Endothelial cell of umbilical vein (primary cell): ENCODE results near the gene CD44. TPM values are rescaled to one million over a fixed set of nuclear protein-coding genes. Genes with fewer than 3 reads are reported as not detected.

Source experiments
- BruUV-seq: library from RNA; stranded (reverse); fragments of 400-500 nt; replicated peaks from 2 replicates; lab custom pipeline; 2021; lab: Mats Ljungman, UMichigan
- CTCF ChIA-PET: fragments of 300-600, 350-600 bp; sonication (Branson Sonifier 250); formaldehyde crosslinking; loops from one replicate; lab custom pipeline; 2021; ENCODE audit warnings: antibody characterized with exemption, inconsistent platforms; lab: Charles Lee
- POLR2A ChIA-PET: fragments of 300-600, 350-600 bp; sonication (Branson Sonifier 250); formaldehyde crosslinking; loops from one replicate; lab custom pipeline; 2021; ENCODE audit warnings: antibody characterized with exemption, inconsistent platforms; lab: Charles Lee
- DNase-seq: peaks from one replicate; pipeline ENCODE4 v3.0.0-alpha.2; 2011; ENCODE audit warnings: low read depth, low spot score
- FAIRE-seq: peaks from 2 replicates; lab custom pipeline; 2011; peaks lifted over from hg19 to GRCh38; lab: Jason Lieb, UNC
- H2AFZ ChIP-seq: 2 replicates; pipeline ENCODE4 v1.6.0; 2012; ENCODE audit warnings: low read depth, low read length, control low read depth, inconsistent platforms
- H3K27ac ChIP-seq: 2 replicates; pipeline ENCODE4 v1.5.1; 2011; ENCODE audit warnings: low read depth, mild to moderate bottlenecking, control low read depth, low read length, moderate library complexity; ENCODE audit not compliant: insufficient read depth
- H3K27me3 ChIP-seq, 2 experiments: 2 replicates each; pipeline versions ENCODE4 v1.6.0 to v1.6.1; 2011; ENCODE audit warnings: low read length in 2 of 2, mixed read lengths in 1 of 2; ENCODE audit not compliant: control insufficient read depth in 2 of 2, insufficient read depth in 2 of 2
- H3K36me3 ChIP-seq, 2 experiments: 2 replicates in 1 of 2; 3 replicates in 1 of 2; pipeline ENCODE4 v1.5.1; 2011; ENCODE audit warnings: low read length in 2 of 2, mild to moderate bottlenecking in 1 of 2, moderate library complexity in 1 of 2; ENCODE audit not compliant: control insufficient read depth in 2 of 2, insufficient read depth in 2 of 2; ENCODE audit errors: extremely low read depth in 1 of 2
- H3K4me1 ChIP-seq: 3 replicates; pipeline ENCODE4 v1.5.1; 2011; ENCODE audit warnings: mild to moderate bottlenecking, low read length; ENCODE audit not compliant: control insufficient read depth, insufficient read depth; ENCODE audit errors: extremely low read depth
- H3K4me2 ChIP-seq: 2 replicates; pipeline ENCODE4 v1.6.1; 2011; ENCODE audit warnings: low read length, control low read depth, mixed read lengths; ENCODE audit not compliant: insufficient read depth
- H3K4me3 ChIP-seq, 3 experiments: fragments of 200-600 bp in 1 of 3; sonication (generic), shearing (Covaris generic) in 1 of 3; replicated peaks in 1 of 3; 2 replicates each; pipeline ENCODE4 v1.5.1; 2011 to 2016; ENCODE audit warnings: control low read depth in 3 of 3, low read length in 3 of 3, mild to moderate bottlenecking in 2 of 3, inconsistent platforms in 1 of 3, low read depth in 1 of 3, moderate library complexity in 1 of 3; ENCODE audit not compliant: insufficient read depth in 1 of 3
- H3K79me2 ChIP-seq: 2 replicates; pipeline ENCODE4 v1.6.0; 2012; ENCODE audit warnings: low read length, inconsistent platforms; ENCODE audit not compliant: control insufficient read depth, insufficient read depth
- H3K9ac ChIP-seq: replicated peaks from 2 replicates; pipeline ENCODE3; 2011; ENCODE audit warnings: low read length, control low read depth; ENCODE audit not compliant: insufficient read depth; ENCODE audit errors: extremely low read depth
- H3K9me1 ChIP-seq: replicated peaks from 3 replicates; pipeline ENCODE4 v1.6.0; 2011; ENCODE audit warnings: mild to moderate bottlenecking, low read length; ENCODE audit not compliant: control insufficient read depth, insufficient read depth; ENCODE audit errors: extremely low read depth
- H3K9me3 ChIP-seq: replicated peaks from 2 replicates; pipeline ENCODE4 v1.5.1; 2012; ENCODE audit warnings: low read length, inconsistent platforms; ENCODE audit not compliant: control insufficient read depth, insufficient read depth
- H4K20me1 ChIP-seq: replicated peaks from 2 replicates; pipeline ENCODE3; 2011; ENCODE audit warnings: mild to moderate bottlenecking, low read length; ENCODE audit not compliant: control insufficient read depth, insufficient read depth; ENCODE audit errors: extremely low read depth
- EZH2 ChIP-seq: IDR thresholded peaks from 2 replicates; pipeline ENCODE4 v1.6.1; 2012; ENCODE audit warnings: borderline replicate concordance, low read depth, mild to moderate bottlenecking, moderate library complexity, low read length, inconsistent platforms; ENCODE audit not compliant: severe bottlenecking
- FOS ChIP-seq: IDR thresholded peaks from 2 replicates; pipeline ENCODE4 v1.6.1; 2011; ENCODE audit warnings: mild to moderate bottlenecking, low read length, moderate library complexity, borderline replicate concordance; ENCODE audit not compliant: insufficient read depth
- GATA2 ChIP-seq: IDR thresholded peaks from 2 replicates; pipeline ENCODE4 v1.7.0; 2011; ENCODE audit warnings: low read depth, mild to moderate bottlenecking, moderate library complexity, mixed read lengths, low read length; ENCODE audit not compliant: insufficient read length, insufficient read depth
- JUN ChIP-seq: IDR thresholded peaks from 2 replicates; pipeline ENCODE4 v1.6.1; 2011; ENCODE audit warnings: borderline replicate concordance, low read depth; ENCODE audit not compliant: insufficient read length, insufficient read depth
- MYC ChIP-seq: IDR thresholded peaks from one replicate; pipeline ENCODE4 v1.6.1; 2011; ENCODE audit warnings: mild to moderate bottlenecking, low read depth, low read length
- POLR2A ChIP-seq: IDR thresholded peaks from 2 replicates; pipeline ENCODE4 v1.6.1; 2012; ENCODE audit warnings: low read depth, mild to moderate bottlenecking, control low read depth, low read length
- POLR2AphosphoS5 ChIP-seq: IDR thresholded peaks from 2 replicates; pipeline ENCODE4 v1.6.1; 2012; ENCODE audit warnings: low read depth, mild to moderate bottlenecking, control low read depth, low read length, moderate library complexity; ENCODE audit not compliant: insufficient read depth
- dilution Hi-C: fragments of 300-500 bp; cut with MboI; formaldehyde crosslinking; loops from one replicate; pipeline ENCODE4 v1.15.0; 2019; ENCODE audit warnings: low sequenced_read_pairs; ENCODE audit not compliant: extremely low pct_ligation_motif_present
- intact Hi-C: fragments of 100-400 bp; cut with micrococcal nuclease; formaldehyde crosslinking; loops from one replicate; pipeline ENCODE4 v1.10.0; 2022
- polyA plus RNA-seq, 4 experiments: library from polyadenylated mRNA; depleted of rRNA in 3 of 4; stranded (reverse) in 3 of 4; unstranded in 1 of 4; fragments of >200 nt; gene quantifications; 2 replicates each; pipeline versions ENCODE4 v1.2.1 to v1.2.3, GENCODE V29; 2011 to 2012; ENCODE audit warnings: missing spikeins in 1 of 4
- total RNA-seq: library from RNA; stranded (reverse); gene quantifications from 2 replicates; pipeline ENCODE4 v1.2.3, GENCODE V29; 2021
- TF ChIP-seq, protein P1 (sequence below): IDR thresholded peaks from 2 replicates; pipeline ENCODE4 v1.6.1; 2011; ENCODE audit not compliant: insufficient read depth, insufficient read length
- TF ChIP-seq, protein P2 (sequence below), 2 donors: IDR thresholded peaks; 1 replicate in 1 of 2; 2 replicates in 1 of 2; pipeline ENCODE4 v1.5.1; 2011; ENCODE audit warnings: low read length in 2 of 2, mild to moderate bottlenecking in 2 of 2, moderate library complexity in 2 of 2, control low read depth in 1 of 2, inconsistent platforms in 1 of 2, low read depth in 1 of 2; ENCODE audit not compliant: insufficient read depth in 1 of 2; ENCODE audit errors: extremely low read depth in 1 of 2

Gene CD44
- total and polyA plus RNA-seq, 2 donors (not counting 3 experiments of a cell fraction or from before 2014, with no cell fraction given), result 25.5 to 26.3 TPM

DNA sequence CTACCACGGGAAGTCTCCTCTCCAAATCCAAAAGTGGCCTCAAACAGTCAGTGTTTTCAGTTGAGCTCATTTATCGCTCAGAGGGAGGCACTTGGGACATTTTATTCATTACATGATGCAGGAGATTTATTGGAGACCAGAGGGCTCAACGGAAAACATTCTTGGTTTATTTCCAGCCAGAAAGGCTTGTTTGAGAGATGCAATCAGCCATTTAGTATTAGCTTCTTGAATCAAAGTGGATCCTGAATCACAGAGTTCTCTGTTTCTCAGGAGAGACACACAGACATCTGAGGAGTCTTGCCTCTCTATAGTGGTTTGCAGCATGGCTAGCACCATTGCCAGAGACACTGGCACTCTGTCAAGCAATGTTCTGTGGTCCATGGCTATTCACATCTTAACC lies 31.5 kb downstream of the CD44 start:
- ChIA-PET CTCF (no interaction called here), POLR2A (no interaction called here)
- no peak overlapping the region for H2AFZ ChIP-seq
- no peaks in the 10 kb centered on the region for H3K27me3 ChIP-seq
- H3K4me3 ChIP-seq, result no peak overlapping the region
- H4K20me1 ChIP-seq, result no peaks in the 10 kb centered on the region
- no peak overlapping the region for H3K9ac ChIP-seq
- no peak overlapping the region for H3K27ac ChIP-seq
- no peak for FAIRE-seq
- no peak for DNase-seq
- intact Hi-C loops (no loop called here), dilution Hi-C loops (no loop called here)
- no peaks in the 10 kb centered on the region for H3K9me3 ChIP-seq
- H3K79me2 ChIP-seq, result peaks cover 83% of the 10 kb centered on the region
- no TSS peak for BruUV-seq
- peaks cover 45% of the 10 kb centered on the region for H3K4me1 ChIP-seq
- H3K36me3 ChIP-seq, result no peaks in the 10 kb centered on the region
- no peaks in the 10 kb centered on the region for H3K9me1 ChIP-seq
- no peak overlapping the region for H3K4me2 ChIP-seq
- TF ChIP-seq, protein P1, sequence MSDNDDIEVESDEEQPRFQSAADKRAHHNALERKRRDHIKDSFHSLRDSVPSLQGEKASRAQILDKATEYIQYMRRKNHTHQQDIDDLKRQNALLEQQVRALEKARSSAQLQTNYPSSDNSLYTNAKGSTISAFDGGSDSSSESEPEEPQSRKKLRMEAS, result no peak
- TF ChIP-seq POLR2A (no peak), JUN (no peak)
- TF ChIP-seq, protein P2, sequence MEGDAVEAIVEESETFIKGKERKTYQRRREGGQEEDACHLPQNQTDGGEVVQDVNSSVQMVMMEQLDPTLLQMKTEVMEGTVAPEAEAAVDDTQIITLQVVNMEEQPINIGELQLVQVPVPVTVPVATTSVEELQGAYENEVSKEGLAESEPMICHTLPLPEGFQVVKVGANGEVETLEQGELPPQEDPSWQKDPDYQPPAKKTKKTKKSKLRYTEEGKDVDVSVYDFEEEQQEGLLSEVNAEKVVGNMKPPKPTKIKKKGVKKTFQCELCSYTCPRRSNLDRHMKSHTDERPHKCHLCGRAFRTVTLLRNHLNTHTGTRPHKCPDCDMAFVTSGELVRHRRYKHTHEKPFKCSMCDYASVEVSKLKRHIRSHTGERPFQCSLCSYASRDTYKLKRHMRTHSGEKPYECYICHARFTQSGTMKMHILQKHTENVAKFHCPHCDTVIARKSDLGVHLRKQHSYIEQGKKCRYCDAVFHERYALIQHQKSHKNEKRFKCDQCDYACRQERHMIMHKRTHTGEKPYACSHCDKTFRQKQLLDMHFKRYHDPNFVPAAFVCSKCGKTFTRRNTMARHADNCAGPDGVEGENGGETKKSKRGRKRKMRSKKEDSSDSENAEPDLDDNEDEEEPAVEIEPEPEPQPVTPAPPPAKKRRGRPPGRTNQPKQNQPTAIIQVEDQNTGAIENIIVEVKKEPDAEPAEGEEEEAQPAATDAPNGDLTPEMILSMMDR (IDR thresholded peaks at IDR 0.05; ENCODE audit: extremely low read depth in 1 of 2, insufficient read depth in 1 of 2, low read depth in 1 of 2, low read length in 2 of 2), result no peak

DNA sequence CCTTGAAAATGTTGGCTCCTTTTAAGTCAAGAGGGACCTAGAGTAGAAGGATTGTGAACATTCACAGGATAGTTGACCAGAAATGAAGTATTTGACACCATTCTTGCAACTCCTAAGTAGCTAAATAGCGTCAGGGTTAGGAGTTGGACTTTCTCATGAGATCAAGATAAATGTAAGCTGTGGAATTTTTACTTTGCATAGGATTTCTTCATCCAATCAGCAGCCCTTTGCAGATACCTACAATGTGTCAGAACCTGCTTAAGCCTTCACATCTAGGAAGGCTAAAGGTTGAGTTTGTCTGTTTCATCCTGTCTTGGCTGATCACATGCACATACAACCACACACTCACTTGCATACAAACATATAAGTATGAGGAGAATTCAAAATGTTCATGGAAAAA lies 32.3 kb downstream of the CD44 start:
- FAIRE-seq (no peak), DNase-seq (no peak)
- intact Hi-C loops, result no loop called here
- H3K4me1 ChIP-seq, result peaks cover 38% of the 10 kb centered on the region
- no peak for TF ChIP-seq POLR2AphosphoS5
- TF ChIP-seq, protein P2 (IDR thresholded peaks at IDR 0.05; ENCODE audit: extremely low read depth in 1 of 2, insufficient read depth in 1 of 2, low read depth in 1 of 2, low read length in 2 of 2), result no peak
- no peak for TF ChIP-seq EZH2
- TF ChIP-seq MYC, result no peak
- no peak for TF ChIP-seq JUN
- no peak for TF ChIP-seq FOS
- TF ChIP-seq GATA2, result no peak
- TF ChIP-seq POLR2A, result no peak
- TF ChIP-seq, protein P1, result no peak
- no peak overlapping the region for H3K4me2 ChIP-seq
- ChIA-PET CTCF (interaction anchor here (1.2 to 1.3 kb wide), 2 partner anchors 11 to 13 kb away, joined by 3 to 5 read pairs; no protein-coding TSS in a partner anchor), POLR2A (no interaction called here)
- H3K27me3 ChIP-seq, result no peaks in the 10 kb centered on the region
- no peaks in the 10 kb centered on the region for H4K20me1 ChIP-seq
- no TSS peak for BruUV-seq
- dilution Hi-C loops, result no loop called here
- H3K79me2 ChIP-seq, result peaks cover 84% of the 10 kb centered on the region
- no peak overlapping the region for H3K9ac ChIP-seq
- no peaks in the 10 kb centered on the region for H3K9me3 ChIP-seq
- H3K27ac ChIP-seq, result no peak overlapping the region
- no peaks in the 10 kb centered on the region for H3K36me3 ChIP-seq
- no peaks in the 10 kb centered on the region for H3K9me1 ChIP-seq
- no peak overlapping the region for H3K4me3 ChIP-seq
- no peak overlapping the region for H2AFZ ChIP-seq
